ENCODE results near the gene INAFM1.

INAFM1 gene

DNA sequence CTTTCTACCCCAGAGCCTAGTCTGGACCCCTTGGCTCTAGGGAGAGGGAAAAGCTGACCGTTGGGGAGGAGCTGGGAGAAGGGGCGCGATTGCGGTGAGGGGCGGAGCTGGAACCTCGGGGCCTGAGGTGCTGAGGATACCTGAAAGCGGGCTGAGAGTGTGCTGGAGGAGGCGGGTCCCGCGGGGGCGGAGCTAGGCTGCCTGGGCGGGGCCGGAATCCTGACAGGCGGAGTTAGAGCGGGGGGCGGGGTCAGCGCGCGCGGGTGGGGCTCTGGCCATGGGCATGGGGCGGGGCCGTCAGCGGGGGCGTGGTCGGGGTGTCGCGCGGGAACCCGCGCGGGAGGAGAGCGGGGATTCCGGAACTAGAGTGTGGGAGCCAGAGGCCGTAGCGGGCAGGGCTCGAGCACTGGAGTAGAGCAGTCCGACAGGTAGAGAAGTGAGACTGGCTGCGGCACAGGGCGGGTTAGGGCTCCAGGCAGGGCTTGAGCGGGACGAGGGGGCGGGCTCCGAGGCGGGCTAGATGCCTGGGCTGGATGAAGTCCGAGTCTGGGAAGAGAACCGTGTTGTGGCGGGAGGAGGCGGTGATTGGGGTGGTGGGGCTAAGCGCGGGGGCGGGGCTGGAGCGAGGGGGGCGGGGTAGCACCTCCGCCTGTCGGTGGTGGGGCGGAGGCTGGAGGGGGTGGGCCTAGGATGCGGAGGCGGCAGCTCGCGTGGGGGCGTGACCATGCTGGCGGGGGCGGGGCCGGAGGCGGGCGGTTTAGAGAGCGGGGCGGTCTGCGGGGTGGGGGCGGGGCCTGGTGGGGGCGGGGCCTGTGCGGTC lies at the start of gene INAFM1:
INAFM1 (plus strand) TSS at position 815 of the 820 bp plus-strand sequence. CDS start 35 bp downstream, outside the sequence.
- Histone ChIP-seq H3K36me3 (ENCODE audit: control insufficient read depth in 2 of 2, insufficient read depth in 1 of 2, low read length in 2 of 2) (peaks cover 15 to 16% of the 10 kb centered on the region in 2 experiments; a peak in 2 of 3 replicates), H3K27ac (ENCODE audit: extremely low read depth, low read depth, low read length) (peak within 1 kb of the TSS; percentile 97), H3K4me1 (ENCODE audit: control insufficient read depth, insufficient read depth, low read length) (peaks cover 11% of the 10 kb centered on the region), H3K9me3 (ENCODE audit: control insufficient read depth, insufficient read depth, low read depth, low read length) (no peaks in the 10 kb centered on the region), H3K4me3 (ENCODE audit: low read depth, low read length) (peak within 1 kb of the TSS; percentile 58)
- ChIA-PET CTCF (interaction anchor here (0.5 to 2.6 kb wide), 15 partner anchors 9 to 433 kb away, joined by 3 to 20 read pairs (median 5); partner anchors contain the start of gene CCDC9), POLR2A (interaction anchor here (0.5 to 4.3 kb wide), 27 partner anchors 10 to 1646 kb away, joined by 3 to 108 read pairs (median 4); partner anchors contain the start of genes CCDC9, DHX34, SAE1 and ZC3H4)
- TF ChIP-seq ZNF645 (tag by site-specific recombination; IDR thresholded peaks at IDR 0.05) (no peak), KLF8 (tag by site-specific recombination; IDR thresholded peaks at IDR 0.05) (peak; percentile 97), ZNF398 (tag by site-specific recombination; IDR thresholded peaks at IDR 0.05) (peak; percentile 67), ZNF521 (tag by site-specific recombination; IDR thresholded peaks at IDR 0.05) (no peak), ZFHX2 (tag by site-specific recombination; conservative IDR thresholded peaks at IDR 0.05) (peak; percentile 75), KLF10 (tag by site-specific recombination; IDR thresholded peaks at IDR 0.05) (peak; percentile 62), ZNF501 (tag by site-specific recombination; IDR thresholded peaks at IDR 0.05) (peak; percentile 40; the same call in 1 of the 2 replicates), ZNF624 (tag by site-specific recombination; IDR thresholded peaks at IDR 0.05) (no peak), ZNF600 (tag by site-specific recombination; IDR thresholded peaks at IDR 0.05) (peak; percentile 98), SP3 (tag by site-specific recombination; IDR thresholded peaks at IDR 0.05) (peak; percentile 97), ZNF394 (tag by site-specific recombination; IDR thresholded peaks at IDR 0.05; ENCODE audit: borderline replicate concordance) (peak; percentile 96), KLF7 (tag by site-specific recombination; IDR thresholded peaks at IDR 0.05; ENCODE audit: borderline replicate concordance) (peak; percentile 63; the same call in 1 of the 2 replicates), ZNF239 (tag by site-specific recombination; IDR thresholded peaks at IDR 0.05) (no peak), ZNF391 (tag by site-specific recombination; IDR thresholded peaks at IDR 0.05; ENCODE audit: borderline replicate concordance, low read depth) (peak; percentile 56; the same call in 1 of the 2 replicates), ZEB2 (tag by site-specific recombination; IDR thresholded peaks at IDR 0.05) (0 out of 2 replicates have a peak, but pooled peaks have one; percentile 11), ZSCAN30 (tag by site-specific recombination; IDR thresholded peaks at IDR 0.05) (peak; percentile 25; the same call in 1 of the 2 replicates), ZNF324 (tag by site-specific recombination; IDR thresholded peaks at IDR 0.05) (no peak), BCL11B (tag by site-specific recombination; IDR thresholded peaks at IDR 0.05; ENCODE audit: low read depth) (0 out of 2 replicates have a peak, but pooled peaks have one; percentile 36), ZNF169 (tag by site-specific recombination; IDR thresholded peaks at IDR 0.05) (no peak), HOXC10 (CRISPR knock-in tag; IDR thresholded peaks at IDR 0.05) (no peak), ZNF341 (tag by site-specific recombination; IDR thresholded peaks at IDR 0.05; ENCODE audit: low read depth) (peak; percentile 14; the same call in 1 of the 2 replicates), EGR2 (tag by site-specific recombination; IDR thresholded peaks at IDR 0.05; ENCODE audit: low read depth) (peak; percentile 78), ZBTB20 (tag by site-specific recombination; IDR thresholded peaks at IDR 0.05) (peak; percentile 63; the same call in 1 of the 2 replicates), ZNF311 (tag by site-specific recombination; IDR thresholded peaks at IDR 0.05; ENCODE audit: borderline replicate concordance) (no peak), KLF9 (tag by site-specific recombination; IDR thresholded peaks at IDR 0.05; ENCODE audit: low read depth) (peak; percentile 99), OVOL3 (tag by site-specific recombination; IDR thresholded peaks at IDR 0.05) (peak; percentile 16; the same call in 1 of the 2 replicates), KLF1 (tag by site-specific recombination; IDR thresholded peaks at IDR 0.05) (peak; percentile 73)
- TF ChIP-seq, protein P1, sequence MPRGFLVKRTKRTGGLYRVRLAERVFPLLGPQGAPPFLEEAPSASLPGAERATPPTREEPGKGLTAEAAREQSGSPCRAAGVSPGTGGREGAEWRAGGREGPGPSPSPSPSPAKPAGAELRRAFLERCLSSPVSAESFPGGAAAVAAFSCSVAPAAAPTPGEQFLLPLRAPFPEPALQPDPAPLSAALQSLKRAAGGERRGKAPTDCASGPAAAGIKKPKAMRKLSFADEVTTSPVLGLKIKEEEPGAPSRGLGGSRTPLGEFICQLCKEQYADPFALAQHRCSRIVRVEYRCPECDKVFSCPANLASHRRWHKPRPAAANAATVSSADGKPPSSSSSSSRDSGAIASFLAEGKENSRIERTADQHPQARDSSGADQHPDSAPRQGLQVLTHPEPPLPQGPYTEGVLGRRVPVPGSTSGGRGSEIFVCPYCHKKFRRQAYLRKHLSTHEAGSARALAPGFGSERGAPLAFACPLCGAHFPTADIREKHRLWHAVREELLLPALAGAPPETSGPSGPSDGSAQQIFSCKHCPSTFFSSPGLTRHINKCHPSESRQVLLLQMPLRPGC (tag by site-specific recombination; IDR thresholded peaks at IDR 0.05): 0 out of 2 replicates have a peak, but pooled peaks have one; percentile 46
- TF ChIP-seq, protein P2, sequence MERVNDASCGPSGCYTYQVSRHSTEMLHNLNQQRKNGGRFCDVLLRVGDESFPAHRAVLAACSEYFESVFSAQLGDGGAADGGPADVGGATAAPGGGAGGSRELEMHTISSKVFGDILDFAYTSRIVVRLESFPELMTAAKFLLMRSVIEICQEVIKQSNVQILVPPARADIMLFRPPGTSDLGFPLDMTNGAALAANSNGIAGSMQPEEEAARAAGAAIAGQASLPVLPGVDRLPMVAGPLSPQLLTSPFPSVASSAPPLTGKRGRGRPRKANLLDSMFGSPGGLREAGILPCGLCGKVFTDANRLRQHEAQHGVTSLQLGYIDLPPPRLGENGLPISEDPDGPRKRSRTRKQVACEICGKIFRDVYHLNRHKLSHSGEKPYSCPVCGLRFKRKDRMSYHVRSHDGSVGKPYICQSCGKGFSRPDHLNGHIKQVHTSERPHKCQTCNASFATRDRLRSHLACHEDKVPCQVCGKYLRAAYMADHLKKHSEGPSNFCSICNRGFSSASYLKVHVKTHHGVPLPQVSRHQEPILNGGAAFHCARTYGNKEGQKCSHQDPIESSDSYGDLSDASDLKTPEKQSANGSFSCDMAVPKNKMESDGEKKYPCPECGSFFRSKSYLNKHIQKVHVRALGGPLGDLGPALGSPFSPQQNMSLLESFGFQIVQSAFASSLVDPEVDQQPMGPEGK (tag by site-specific recombination; IDR thresholded peaks at IDR 0.05): peak; percentile 55
- TF ChIP-seq, protein P3, sequence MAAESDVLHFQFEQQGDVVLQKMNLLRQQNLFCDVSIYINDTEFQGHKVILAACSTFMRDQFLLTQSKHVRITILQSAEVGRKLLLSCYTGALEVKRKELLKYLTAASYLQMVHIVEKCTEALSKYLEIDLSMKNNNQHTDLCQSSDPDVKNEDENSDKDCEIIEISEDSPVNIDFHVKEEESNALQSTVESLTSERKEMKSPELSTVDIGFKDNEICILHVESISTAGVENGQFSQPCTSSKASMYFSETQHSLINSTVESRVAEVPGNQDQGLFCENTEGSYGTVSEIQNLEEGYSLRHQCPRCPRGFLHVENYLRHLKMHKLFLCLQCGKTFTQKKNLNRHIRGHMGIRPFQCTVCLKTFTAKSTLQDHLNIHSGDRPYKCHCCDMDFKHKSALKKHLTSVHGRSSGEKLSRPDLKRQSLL (tag by site-specific recombination; IDR thresholded peaks at IDR 0.05): peak; percentile 93
